PC-9 (cell line): Measurements from ENCODE around the gene ATG3. TPM values are rescaled to one million over a fixed set of nuclear protein-coding genes. Genes with fewer than 3 reads are reported as not detected.

ENCODE experiments used
- BruUV-seq: library from RNA; stranded (reverse); fragments of 400-500 nt; replicated peaks from 2 replicates; lab custom pipeline; 2021; lab: Mats Ljungman, UMichigan
- CTCF ChIA-PET: fragments of 300-600 bp; sonication (Branson Sonifier 250); formaldehyde crosslinking; loops from one replicate; lab custom pipeline; 2022; ENCODE audit warnings: antibody characterized with exemption; lab: Charles Lee
- POLR2A ChIA-PET: fragments of 300-600 bp; sonication (Branson Sonifier 250); formaldehyde crosslinking; loops from one replicate; lab custom pipeline; 2022; ENCODE audit warnings: antibody characterized with exemption; ENCODE audit not compliant: unreplicated experiment; lab: Charles Lee
- DNase-seq, 2 experiments: peaks; one replicate each; pipeline versions ENCODE4 v3.0.0 to v3.0.0-alpha.2; 2015 to 2022; ENCODE audit warnings: mixed read lengths in 1 of 2
- H2AFZ ChIP-seq: fragments of 200-600 bp; sonication (generic); 2 replicates; pipeline ENCODE4 v1.8.1; 2017; ENCODE audit warnings: antibody characterized with exemption
- H3F3A ChIP-seq: fragments of 200-600 bp; sonication (generic); 2 replicates; pipeline ENCODE4 v1.8.1; 2017; ENCODE audit warnings: antibody characterized with exemption, mild to moderate bottlenecking, low read depth; ENCODE audit not compliant: insufficient read depth
- H3K27ac ChIP-seq: fragments of 200-600 bp; sonication (generic); 2 replicates; pipeline ENCODE4 v1.6.1; 2016; ENCODE audit warnings: mixed run types
- H3K27me3 ChIP-seq: fragments of 200-600 bp; sonication (generic); 2 replicates; pipeline ENCODE4 v1.6.1; 2016; ENCODE audit warnings: low read depth, mixed run types; ENCODE audit not compliant: insufficient read depth
- H3K36me3 ChIP-seq: fragments of 200-600 bp; sonication (generic); 2 replicates; pipeline ENCODE4 v1.6.1; 2016; ENCODE audit warnings: low read depth, mixed run types
- H3K4me1 ChIP-seq: fragments of 200-600 bp; sonication (generic); replicated peaks from 2 replicates; pipeline ENCODE4 v1.6.1; 2016; ENCODE audit warnings: mixed run types; ENCODE audit not compliant: insufficient read depth
- H3K4me2 ChIP-seq: fragments of 200-600 bp; sonication (generic); 2 replicates; pipeline ENCODE4 v1.6.1; 2017; ENCODE audit warnings: mixed run types
- H3K4me3 ChIP-seq: fragments of 200-600 bp; sonication (generic); 2 replicates; pipeline ENCODE4 v1.6.1; 2016; ENCODE audit warnings: mixed run types
- H3K79me2 ChIP-seq: fragments of 200-600 bp; sonication (generic); 2 replicates; pipeline ENCODE4 v1.6.1; 2017; ENCODE audit warnings: low read depth, mixed run types
- H3K9me2 ChIP-seq: fragments of 200-600 bp; sonication (generic); 2 replicates; pipeline ENCODE4 v1.8.1; 2017; ENCODE audit warnings: mild to moderate bottlenecking; ENCODE audit not compliant: insufficient read depth
- H3K9me3 ChIP-seq: fragments of 200-600 bp; sonication (generic); 2 replicates; pipeline ENCODE4 v1.8.1; 2016; ENCODE audit warnings: low read depth; ENCODE audit not compliant: insufficient read depth
- H4K20me1 ChIP-seq: fragments of 200-600 bp; sonication (generic); 2 replicates; pipeline ENCODE4 v1.8.1; 2017; ENCODE audit not compliant: insufficient read depth
- EZH2 ChIP-seq: fragments of 200-600 bp; sonication (generic); IDR thresholded peaks from 2 replicates; pipeline ENCODE4 v1.8.0; 2017; ENCODE audit warnings: antibody characterized with exemption, low read depth
- intact Hi-C: fragments of 100-400 bp; cut with micrococcal nuclease; formaldehyde crosslinking; loops from one replicate; pipeline ENCODE4 v1.10.0; 2022; ENCODE audit not compliant: unreplicated experiment
- total RNA-seq: library from RNA; stranded (reverse); gene quantifications from 2 replicates; pipeline ENCODE4 v1.2.3, GENCODE V29; 2021
- TF ChIP-seq, protein P1 (sequence below): fragments of 200-600 bp; sonication (generic); conservative IDR thresholded peaks from 2 replicates; pipeline ENCODE4 v1.6.1; 2017; ENCODE audit warnings: mixed run types, antibody characterized with exemption, mild to moderate bottlenecking, moderate library complexity

ATG3 gene
- total RNA-seq, 1 experiment from 2014 or later = 68.9 TPM

GRCh38 chr3:112579697-112580096 is 17.9 kb upstream of the ATG3 start:
- Histone ChIP-seq H4K20me1 (no peaks in the 10 kb centered on the region), H3K9me2 (no peaks in the 10 kb centered on the region), H3K4me3 (no peak overlapping the region), H3K27me3 (no peaks in the 10 kb centered on the region), H2AFZ (no peak overlapping the region), H3F3A (no peaks in the 10 kb centered on the region), H3K36me3 (peaks cover 7% of the 10 kb centered on the region), H3K27ac (no peak overlapping the region), H3K9me3 (no peaks in the 10 kb centered on the region), H3K4me2 (no peak overlapping the region), H3K79me2 (no peaks in the 10 kb centered on the region), H3K4me1 (no peaks in the 10 kb centered on the region)
- no peak for TF ChIP-seq EZH2
- TF ChIP-seq, protein P1, sequence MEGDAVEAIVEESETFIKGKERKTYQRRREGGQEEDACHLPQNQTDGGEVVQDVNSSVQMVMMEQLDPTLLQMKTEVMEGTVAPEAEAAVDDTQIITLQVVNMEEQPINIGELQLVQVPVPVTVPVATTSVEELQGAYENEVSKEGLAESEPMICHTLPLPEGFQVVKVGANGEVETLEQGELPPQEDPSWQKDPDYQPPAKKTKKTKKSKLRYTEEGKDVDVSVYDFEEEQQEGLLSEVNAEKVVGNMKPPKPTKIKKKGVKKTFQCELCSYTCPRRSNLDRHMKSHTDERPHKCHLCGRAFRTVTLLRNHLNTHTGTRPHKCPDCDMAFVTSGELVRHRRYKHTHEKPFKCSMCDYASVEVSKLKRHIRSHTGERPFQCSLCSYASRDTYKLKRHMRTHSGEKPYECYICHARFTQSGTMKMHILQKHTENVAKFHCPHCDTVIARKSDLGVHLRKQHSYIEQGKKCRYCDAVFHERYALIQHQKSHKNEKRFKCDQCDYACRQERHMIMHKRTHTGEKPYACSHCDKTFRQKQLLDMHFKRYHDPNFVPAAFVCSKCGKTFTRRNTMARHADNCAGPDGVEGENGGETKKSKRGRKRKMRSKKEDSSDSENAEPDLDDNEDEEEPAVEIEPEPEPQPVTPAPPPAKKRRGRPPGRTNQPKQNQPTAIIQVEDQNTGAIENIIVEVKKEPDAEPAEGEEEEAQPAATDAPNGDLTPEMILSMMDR = no peak
- ChIA-PET CTCF (no interaction called here), POLR2A (interaction anchor here (0.7 kb wide), 1 partner anchor 67 kb away, joined by 6 read pairs; no protein-coding TSS in a partner anchor)
- BruUV-seq = no TSS peak
- DNase-seq = no peak
- intact Hi-C loops = loop anchor here (5.0 kb wide), 1 partner anchor 413 kb away; the partner anchor contains the start of gene GTPBP8

GRCh38 chr3:112579232-112579631 is 17.5 kb upstream of the ATG3 start:
- H3K27ac ChIP-seq = no peak overlapping the region
- H4K20me1 ChIP-seq = no peaks in the 10 kb centered on the region
- intact Hi-C loops = no loop called here
- H3K79me2 ChIP-seq = no peaks in the 10 kb centered on the region
- no peak overlapping the region for H2AFZ ChIP-seq
- H3K36me3 ChIP-seq = peaks cover 7% of the 10 kb centered on the region
- POLR2A ChIA-PET = interaction anchor here (0.7 kb wide), 1 partner anchor 68 kb away, joined by 6 read pairs; no protein-coding TSS in a partner anchor
- CTCF ChIA-PET = no interaction called here
- no peak overlapping the region for H3K4me2 ChIP-seq
- no peaks in the 10 kb centered on the region for H3F3A ChIP-seq
- no TSS peak for BruUV-seq
- DNase-seq = no peak
- no peaks in the 10 kb centered on the region for H3K9me2 ChIP-seq
- no peaks in the 10 kb centered on the region for H3K9me3 ChIP-seq
- TF ChIP-seq, protein P1 = no peak
- TF ChIP-seq EZH2 = no peak
- no peaks in the 10 kb centered on the region for H3K4me1 ChIP-seq
- H3K4me3 ChIP-seq = no peak overlapping the region
- H3K27me3 ChIP-seq = no peaks in the 10 kb centered on the region

DNA sequence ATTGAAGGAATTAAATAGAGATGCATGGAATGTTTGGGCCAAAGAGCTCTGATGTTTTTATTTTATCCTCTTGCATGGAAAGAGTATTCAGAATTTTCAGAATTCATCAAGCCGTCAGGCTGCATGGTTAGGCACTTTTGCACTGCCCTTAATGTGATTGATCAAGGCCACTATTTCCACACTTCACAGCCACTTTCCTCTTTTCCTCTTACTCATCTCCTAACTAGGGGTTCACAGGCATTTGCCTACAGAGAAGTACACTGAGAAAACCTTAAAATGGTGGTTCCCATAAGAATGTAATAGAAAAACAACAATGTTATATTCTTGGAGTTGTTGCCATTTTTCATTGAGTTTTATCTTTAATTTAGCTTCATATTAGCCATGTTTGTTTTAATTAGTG is 10.9 kb upstream of the ATG3 start:
- no peak for DNase-seq
- H3K27ac ChIP-seq = no peak overlapping the region
- intact Hi-C loops = no loop called here
- H3K27me3 ChIP-seq = no peaks in the 10 kb centered on the region
- BruUV-seq = no TSS peak
- H3K4me3 ChIP-seq = no peak overlapping the region
- no peak overlapping the region for H2AFZ ChIP-seq
- TF ChIP-seq EZH2 = no peak
- TF ChIP-seq, protein P1 = no peak
- no peaks in the 10 kb centered on the region; the same call in 1 of the 2 replicates for H3F3A ChIP-seq
- POLR2A ChIA-PET = no interaction called here
- no peaks in the 10 kb centered on the region for H3K9me2 ChIP-seq
- no peaks in the 10 kb centered on the region for H4K20me1 ChIP-seq
- no peaks in the 10 kb centered on the region for H3K4me1 ChIP-seq
- no peaks in the 10 kb centered on the region for H3K36me3 ChIP-seq
- no peak overlapping the region for H3K4me2 ChIP-seq
- H3K9me3 ChIP-seq = no peaks in the 10 kb centered on the region
- CTCF ChIA-PET = no interaction called here
- no peaks in the 10 kb centered on the region for H3K79me2 ChIP-seq
